MM.1S (cell line): Measurements from ENCODE around the gene CLASP1.

Source experiments
- DNase-seq: peaks from one replicate; pipeline ENCODE4 v3.0.0-alpha.2; 2015
- H2AFZ ChIP-seq: fragments of 300-600 bp; sonication (generic); 2 replicates; pipeline ENCODE4 v1.6.0; 2016; ENCODE audit warnings: antibody characterized with exemption, low read length
- H3F3A ChIP-seq: fragments of 300-600 bp; sonication (generic); 2 replicates; pipeline ENCODE4 v1.6.1; 2016; ENCODE audit warnings: mild to moderate bottlenecking, antibody characterized with exemption, low read length, moderate library complexity, mixed read lengths; ENCODE audit not compliant: insufficient read depth
- H3K27ac ChIP-seq: fragments of 300-600 bp; sonication (generic); 2 replicates; pipeline ENCODE4 v1.5.1; 2016; ENCODE audit warnings: mild to moderate bottlenecking, low read length
- H3K27me3 ChIP-seq: fragments of 300-600 bp; sonication (generic); replicated peaks from 2 replicates; pipeline ENCODE4 v1.6.0; 2016; ENCODE audit warnings: low read length; ENCODE audit not compliant: insufficient read depth
- H3K36me3 ChIP-seq: fragments of 300-600 bp; sonication (generic); replicated peaks from 2 replicates; pipeline ENCODE4 v1.6.1; 2016; ENCODE audit warnings: mild to moderate bottlenecking, low read length, mixed read lengths; ENCODE audit not compliant: insufficient read depth
- H3K4me1 ChIP-seq: fragments of 300-600 bp; sonication (generic); 2 replicates; pipeline ENCODE4 v1.6.1; 2016; ENCODE audit warnings: low read length, mixed read lengths
- H3K4me2 ChIP-seq: fragments of 300-600 bp; sonication (generic); 2 replicates; pipeline ENCODE4 v1.6.0; 2016; ENCODE audit warnings: low read depth, low read length
- H3K4me3 ChIP-seq: fragments of 300-600 bp; sonication (generic); 2 replicates; pipeline ENCODE4 v1.5.1; 2016; ENCODE audit warnings: low read length, mixed read lengths
- H3K79me2 ChIP-seq: fragments of 300-600 bp; sonication (generic); 2 replicates; pipeline ENCODE4 v1.6.1; 2016; ENCODE audit warnings: mixed run types, low read length, mixed read lengths
- H3K9ac ChIP-seq: fragments of 300-600 bp; sonication (generic); 2 replicates; pipeline ENCODE4 v1.6.1; 2016; ENCODE audit warnings: low read length, mixed read lengths
- H3K9me2 ChIP-seq: fragments of 300-600 bp; sonication (generic); replicated peaks from 2 replicates; pipeline ENCODE4 v1.6.1; 2016; ENCODE audit warnings: mild to moderate bottlenecking, low read length, mixed read lengths; ENCODE audit not compliant: insufficient read depth
- H3K9me3 ChIP-seq: fragments of 300-600 bp; sonication (generic); replicated peaks from 2 replicates; pipeline ENCODE4 v1.6.1; 2016; ENCODE audit warnings: mild to moderate bottlenecking, low read length, mixed read lengths; ENCODE audit not compliant: insufficient read depth
- H4K20me1 ChIP-seq: fragments of 300-600 bp; sonication (generic); 2 replicates; pipeline ENCODE4 v1.6.1; 2016; ENCODE audit warnings: mild to moderate bottlenecking, low read length, moderate library complexity, mixed read lengths; ENCODE audit not compliant: insufficient read depth
- EZH2 ChIP-seq: fragments of 300-600 bp; sonication (generic); optimal IDR thresholded peaks from 2 replicates; pipeline ENCODE3; 2017; ENCODE audit warnings: low read depth, mild to moderate bottlenecking, antibody characterized with exemption, low read length, mixed read lengths
- EZH2phosphoT487 ChIP-seq: fragments of 300-600 bp; sonication (generic); IDR thresholded peaks from 2 replicates; pipeline ENCODE4 v1.6.1; 2018; ENCODE audit warnings: antibody characterized with exemption, low read length
- TF ChIP-seq, protein P1 (sequence below): fragments of 300-600 bp; sonication (generic); IDR thresholded peaks from 2 replicates; pipeline ENCODE4 v1.5.1; 2016; ENCODE audit warnings: antibody characterized with exemption, low read length, mixed read lengths

CLASP1 gene

DNA sequence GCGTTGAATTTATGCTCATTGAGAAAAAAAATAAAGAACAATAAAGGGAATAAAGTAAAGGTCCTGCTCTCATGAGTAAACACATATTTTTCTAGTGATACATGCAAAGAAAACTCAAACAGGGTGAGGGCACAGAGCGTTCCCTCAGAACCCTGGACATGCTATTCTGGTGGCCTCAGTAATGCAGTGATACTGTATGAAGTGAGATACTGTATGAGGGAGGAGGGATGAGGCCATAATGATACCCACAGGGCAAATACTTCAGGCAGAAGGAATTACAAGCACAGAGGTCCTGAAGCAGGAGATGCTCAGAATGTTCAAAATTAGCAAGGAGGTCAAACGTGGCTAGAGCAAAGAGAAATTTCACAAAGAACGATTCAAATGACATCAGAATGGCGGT, 147.0 kb downstream of the CLASP1 start:
- DNase-seq = no peak
- Histone ChIP-seq H3F3A (no peaks in the 10 kb centered on the region), H3K27me3 (no peaks in the 10 kb centered on the region), H3K9me2 (no peaks in the 10 kb centered on the region), H3K4me3 (no peak overlapping the region), H3K9ac (no peak overlapping the region), H3K4me1 (no peaks in the 10 kb centered on the region), H3K4me2 (no peak overlapping the region), H3K27ac (no peak overlapping the region), H3K36me3 (0 out of 2 replicates have a peak, but pooled peaks cover 6% of the 10 kb centered on the region), H2AFZ (no peak overlapping the region), H4K20me1 (no peaks in the 10 kb centered on the region; the same call in 1 of the 2 replicates), H3K9me3 (no peaks in the 10 kb centered on the region), H3K79me2 (peaks cover 31% of the 10 kb centered on the region)
- TF ChIP-seq EZH2 (no peak), EZH2phosphoT487 (no peak)
- TF ChIP-seq, protein P1, sequence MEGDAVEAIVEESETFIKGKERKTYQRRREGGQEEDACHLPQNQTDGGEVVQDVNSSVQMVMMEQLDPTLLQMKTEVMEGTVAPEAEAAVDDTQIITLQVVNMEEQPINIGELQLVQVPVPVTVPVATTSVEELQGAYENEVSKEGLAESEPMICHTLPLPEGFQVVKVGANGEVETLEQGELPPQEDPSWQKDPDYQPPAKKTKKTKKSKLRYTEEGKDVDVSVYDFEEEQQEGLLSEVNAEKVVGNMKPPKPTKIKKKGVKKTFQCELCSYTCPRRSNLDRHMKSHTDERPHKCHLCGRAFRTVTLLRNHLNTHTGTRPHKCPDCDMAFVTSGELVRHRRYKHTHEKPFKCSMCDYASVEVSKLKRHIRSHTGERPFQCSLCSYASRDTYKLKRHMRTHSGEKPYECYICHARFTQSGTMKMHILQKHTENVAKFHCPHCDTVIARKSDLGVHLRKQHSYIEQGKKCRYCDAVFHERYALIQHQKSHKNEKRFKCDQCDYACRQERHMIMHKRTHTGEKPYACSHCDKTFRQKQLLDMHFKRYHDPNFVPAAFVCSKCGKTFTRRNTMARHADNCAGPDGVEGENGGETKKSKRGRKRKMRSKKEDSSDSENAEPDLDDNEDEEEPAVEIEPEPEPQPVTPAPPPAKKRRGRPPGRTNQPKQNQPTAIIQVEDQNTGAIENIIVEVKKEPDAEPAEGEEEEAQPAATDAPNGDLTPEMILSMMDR = no peak

DNA sequence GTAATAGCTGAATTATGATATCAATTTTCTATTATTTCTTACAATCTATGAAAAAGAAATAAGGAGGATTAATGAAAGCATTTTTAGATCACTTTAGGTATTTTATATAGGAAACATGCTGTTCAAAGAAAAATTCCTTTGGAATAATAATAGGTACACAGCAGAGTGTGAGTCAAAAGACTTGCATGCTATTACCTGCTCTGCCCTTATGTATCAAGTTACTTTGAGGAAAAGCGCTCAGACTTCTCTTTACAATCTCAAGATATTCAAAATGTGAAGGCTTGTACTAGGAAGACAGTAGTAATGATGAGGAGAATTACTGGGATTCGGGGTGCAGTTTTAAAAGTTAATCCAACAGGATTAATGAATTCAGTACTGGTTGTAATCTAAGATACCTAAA, 147.7 kb downstream of the CLASP1 start:
- H3K4me3 ChIP-seq = no peak overlapping the region
- H3K27ac ChIP-seq = no peak overlapping the region
- DNase-seq = no peak
- H3K9me2 ChIP-seq = no peaks in the 10 kb centered on the region
- no peaks in the 10 kb centered on the region for H3K9me3 ChIP-seq
- 0 out of 2 replicates have a peak, but pooled peaks cover 6% of the 10 kb centered on the region for H3K36me3 ChIP-seq
- no peaks in the 10 kb centered on the region for H3K27me3 ChIP-seq
- H3F3A ChIP-seq = no peaks in the 10 kb centered on the region
- no peaks in the 10 kb centered on the region; the same call in 1 of the 2 replicates for H4K20me1 ChIP-seq
- H3K4me2 ChIP-seq = no peak overlapping the region
- H3K4me1 ChIP-seq = no peaks in the 10 kb centered on the region
- H2AFZ ChIP-seq = no peak overlapping the region
- no peak for TF ChIP-seq EZH2
- TF ChIP-seq, protein P1 = no peak
- no peak for TF ChIP-seq EZH2phosphoT487
- H3K79me2 ChIP-seq = peaks cover 25% of the 10 kb centered on the region
- no peak overlapping the region for H3K9ac ChIP-seq

DNA sequence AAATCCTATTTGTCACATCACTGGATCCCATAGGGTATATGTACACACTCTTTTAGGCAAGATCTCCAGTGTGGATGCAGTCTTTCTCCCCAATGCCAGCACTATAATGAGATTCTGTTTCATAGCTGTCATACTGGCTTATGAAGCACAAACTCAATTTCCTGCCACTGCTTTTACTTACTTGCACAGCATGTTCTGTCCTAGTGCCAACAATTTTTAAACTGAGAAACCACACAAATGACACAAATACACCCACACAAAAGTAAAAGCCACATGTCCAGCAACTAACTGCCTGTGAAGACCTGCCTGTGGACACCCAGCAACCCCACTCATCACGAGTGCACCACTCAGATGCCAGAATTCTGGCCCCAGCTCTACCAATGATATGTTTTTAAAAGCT, 148.2 kb downstream of the CLASP1 start:
- Histone ChIP-seq H3K4me3 (no peak overlapping the region), H3K4me2 (no peak overlapping the region), H3K9ac (no peak overlapping the region), H3K4me1 (no peaks in the 10 kb centered on the region), H4K20me1 (no peaks in the 10 kb centered on the region; the same call in 1 of the 2 replicates), H3K9me2 (no peaks in the 10 kb centered on the region), H2AFZ (no peak overlapping the region), H3K79me2 (peaks cover 19% of the 10 kb centered on the region), H3K36me3 (0 out of 2 replicates have a peak, but pooled peaks cover 6% of the 10 kb centered on the region), H3F3A (no peaks in the 10 kb centered on the region), H3K27me3 (no peaks in the 10 kb centered on the region), H3K27ac (no peak overlapping the region), H3K9me3 (no peaks in the 10 kb centered on the region)
- no peak for DNase-seq
- TF ChIP-seq, protein P1 = no peak
- no peak for TF ChIP-seq EZH2phosphoT487
- TF ChIP-seq EZH2 = no peak
